ENCODE results near the gene RPGRIP1L. TPM values are rescaled to one million over a fixed set of nuclear protein-coding genes. Genes with fewer than 3 reads are reported as not detected.

RPGRIP1L gene
- total and polyA plus RNA-seq, 2 of the 13 experiments (the other 11 are each of a cell fraction or from before 2014, with no cell fraction given), result 5.0 to 13.5 TPM

DNA sequence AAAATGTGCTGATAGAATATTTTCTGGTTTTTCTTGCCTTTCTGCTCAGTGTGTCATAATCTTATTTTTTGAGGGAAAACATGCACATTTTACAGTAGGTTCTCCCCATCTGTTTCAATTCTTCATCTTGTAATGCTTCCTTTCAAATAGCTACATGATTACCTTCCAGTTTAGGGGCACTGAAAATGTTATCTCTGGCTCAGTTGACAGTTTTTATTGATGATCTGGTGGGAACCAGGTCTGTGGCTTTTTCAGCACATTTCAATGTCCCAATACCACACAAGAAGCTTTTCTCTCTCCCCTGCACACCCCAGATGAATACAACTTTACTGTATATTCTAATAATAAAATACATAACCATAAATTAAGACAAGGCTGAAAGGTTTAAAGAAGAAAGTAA is 36.8 kb upstream of the RPGRIP1L start:
- H2AFZ ChIP-seq (ENCODE audit: low read length), result no peak overlapping the region
- CTCF ChIA-PET (ENCODE audit: low intra/inter-chr PET ratio, low total read pairs), result no interaction called here
- no peaks in the 10 kb centered on the region for H4K20me1 ChIP-seq (ENCODE audit: insufficient read depth, low read length)
- POLR2A ChIA-PET, result no interaction called here
- H3K27me3 ChIP-seq (ENCODE audit: control insufficient read depth in 1 of 2, insufficient read depth in 2 of 2, low read length in 2 of 2), result no peaks in the 10 kb centered on the region
- no peak overlapping the region for H3K4me3 ChIP-seq (replicated peaks in 1 of 3; ENCODE audit: insufficient read depth in 1 of 3, low read depth in 2 of 3, low read length in 3 of 3)
- no peak overlapping the region for H3K4me2 ChIP-seq (ENCODE audit: low read depth, low read length)
- DNase-seq (ENCODE audit: low spot score), result no peak
- no peaks in the 10 kb centered on the region for H3K36me3 ChIP-seq (replicated peaks in 1 of 2; ENCODE audit: control insufficient read depth in 1 of 2, insufficient read depth in 2 of 2, low read length in 2 of 2)
- H3K27ac ChIP-seq (ENCODE audit: extremely low read length, insufficient read depth, low read length), result peak overlapping the region; percentile 25
- H3K79me2 ChIP-seq (ENCODE audit: insufficient read depth, low read length), result peaks cover 14% of the 10 kb centered on the region
- no peak overlapping the region; the same call in 1 of the 2 replicates for H3K9ac ChIP-seq (ENCODE audit: insufficient read depth, low read depth, low read length)
- no TSS peak for BruUV-seq (replicated peaks)
- ATAC-seq, result no peak
- H3K4me1 ChIP-seq (ENCODE audit: insufficient read depth, low read length), result peaks cover 41% of the 10 kb centered on the region
- no peak for FAIRE-seq
- H3K9me3 ChIP-seq (ENCODE audit: low read length), result no peaks in the 10 kb centered on the region
- in situ Hi-C loops (cut with HindIII; ENCODE audit: extremely low pct_ligation_motif_present, low pct_unique_long_range_greater_than_20kb), result no loop called here
- intact Hi-C loops (cut with micrococcal nuclease; ENCODE audit: unreplicated experiment), result no loop called here
- TF ChIP-seq, protein P1, sequence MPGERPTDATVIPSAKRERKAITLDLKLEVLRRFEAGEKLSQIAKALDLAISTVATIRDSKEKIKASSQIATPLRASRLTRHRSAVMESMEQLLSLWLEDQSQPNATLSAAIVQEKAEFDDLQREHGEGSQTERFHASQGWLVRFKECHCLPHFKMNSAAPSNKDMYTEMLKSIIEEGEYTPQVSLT (CRISPR knock-in tag; IDR thresholded peaks at IDR 0.05; ENCODE audit: borderline replicate concordance, low read depth), result no peak
- TF ChIP-seq CENPT (CRISPR knock-in tag; IDR thresholded peaks at IDR 0.05; ENCODE audit: low read depth) (no peak), ATM (IDR thresholded peaks at IDR 0.05; ENCODE audit: borderline replicate concordance) (no peak), PCBP2 (optimal IDR thresholded peaks at IDR 0.05; ENCODE audit: low read depth, low read length, poor library complexity, severe bottlenecking) (no peak), PLRG1 (conservative IDR thresholded peaks at IDR 0.05) (no peak), HNF4G (IDR thresholded peaks at IDR 0.05; ENCODE audit: borderline replicate concordance, low read depth, low read length) (no peak), HNF4G (CRISPR knock-in tag; IDR thresholded peaks at IDR 0.05; ENCODE audit: borderline replicate concordance, low read depth) (no peak), RFX3 (CRISPR knock-in tag; IDR thresholded peaks at IDR 0.05) (no peak), ZNF260 (CRISPR knock-in tag; IDR thresholded peaks at IDR 0.05; ENCODE audit: borderline replicate concordance, low read depth) (no peak), ZNF510 (CRISPR knock-in tag; IDR thresholded peaks at IDR 0.05; ENCODE audit: low read depth) (no peak), ZNF431 (CRISPR knock-in tag; IDR thresholded peaks at IDR 0.05; ENCODE audit: borderline replicate concordance, low read depth) (no peak), SP4 (CRISPR knock-in tag; IDR thresholded peaks at IDR 0.05) (no peak), KLF6 (CRISPR knock-in tag; IDR thresholded peaks at IDR 0.05) (no peak)
- TF ChIP-seq, protein P2, sequence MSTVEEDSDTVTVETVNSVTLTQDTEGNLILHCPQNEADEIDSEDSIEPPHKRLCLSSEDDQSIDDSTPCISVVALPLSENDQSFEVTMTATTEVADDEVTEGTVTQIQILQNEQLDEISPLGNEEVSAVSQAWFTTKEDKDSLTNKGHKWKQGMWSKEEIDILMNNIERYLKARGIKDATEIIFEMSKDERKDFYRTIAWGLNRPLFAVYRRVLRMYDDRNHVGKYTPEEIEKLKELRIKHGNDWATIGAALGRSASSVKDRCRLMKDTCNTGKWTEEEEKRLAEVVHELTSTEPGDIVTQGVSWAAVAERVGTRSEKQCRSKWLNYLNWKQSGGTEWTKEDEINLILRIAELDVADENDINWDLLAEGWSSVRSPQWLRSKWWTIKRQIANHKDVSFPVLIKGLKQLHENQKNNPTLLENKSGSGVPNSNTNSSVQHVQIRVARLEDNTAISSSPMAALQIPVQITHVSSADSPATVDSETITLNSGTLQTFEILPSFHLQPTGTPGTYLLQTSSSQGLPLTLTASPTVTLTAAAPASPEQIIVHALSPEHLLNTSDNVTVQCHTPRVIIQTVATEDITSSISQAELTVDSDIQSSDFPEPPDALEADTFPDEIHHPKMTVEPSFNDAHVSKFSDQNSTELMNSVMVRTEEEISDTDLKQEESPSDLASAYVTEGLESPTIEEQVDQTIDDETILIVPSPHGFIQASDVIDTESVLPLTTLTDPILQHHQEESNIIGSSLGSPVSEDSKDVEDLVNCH (CRISPR knock-in tag; IDR thresholded peaks at IDR 0.05), result no peak
- TF ChIP-seq, protein P3, sequence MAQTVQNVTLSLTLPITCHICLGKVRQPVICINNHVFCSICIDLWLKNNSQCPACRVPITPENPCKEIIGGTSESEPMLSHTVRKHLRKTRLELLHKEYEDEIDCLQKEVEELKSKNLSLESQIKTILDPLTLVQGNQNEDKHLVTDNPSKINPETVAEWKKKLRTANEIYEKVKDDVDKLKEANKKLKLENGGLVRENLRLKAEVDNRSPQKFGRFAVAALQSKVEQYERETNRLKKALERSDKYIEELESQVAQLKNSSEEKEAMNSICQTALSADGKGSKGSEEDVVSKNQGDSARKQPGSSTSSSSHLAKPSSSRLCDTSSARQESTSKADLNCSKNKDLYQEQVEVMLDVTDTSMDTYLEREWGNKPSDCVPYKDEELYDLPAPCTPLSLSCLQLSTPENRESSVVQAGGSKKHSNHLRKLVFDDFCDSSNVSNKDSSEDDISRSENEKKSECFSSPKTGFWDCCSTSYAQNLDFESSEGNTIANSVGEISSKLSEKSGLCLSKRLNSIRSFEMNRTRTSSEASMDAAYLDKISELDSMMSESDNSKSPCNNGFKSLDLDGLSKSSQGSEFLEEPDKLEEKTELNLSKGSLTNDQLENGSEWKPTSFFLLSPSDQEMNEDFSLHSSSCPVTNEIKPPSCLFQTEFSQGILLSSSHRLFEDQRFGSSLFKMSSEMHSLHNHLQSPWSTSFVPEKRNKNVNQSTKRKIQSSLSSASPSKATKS (CRISPR knock-in tag; IDR thresholded peaks at IDR 0.05), result no peak
- TF ChIP-seq, protein P4, sequence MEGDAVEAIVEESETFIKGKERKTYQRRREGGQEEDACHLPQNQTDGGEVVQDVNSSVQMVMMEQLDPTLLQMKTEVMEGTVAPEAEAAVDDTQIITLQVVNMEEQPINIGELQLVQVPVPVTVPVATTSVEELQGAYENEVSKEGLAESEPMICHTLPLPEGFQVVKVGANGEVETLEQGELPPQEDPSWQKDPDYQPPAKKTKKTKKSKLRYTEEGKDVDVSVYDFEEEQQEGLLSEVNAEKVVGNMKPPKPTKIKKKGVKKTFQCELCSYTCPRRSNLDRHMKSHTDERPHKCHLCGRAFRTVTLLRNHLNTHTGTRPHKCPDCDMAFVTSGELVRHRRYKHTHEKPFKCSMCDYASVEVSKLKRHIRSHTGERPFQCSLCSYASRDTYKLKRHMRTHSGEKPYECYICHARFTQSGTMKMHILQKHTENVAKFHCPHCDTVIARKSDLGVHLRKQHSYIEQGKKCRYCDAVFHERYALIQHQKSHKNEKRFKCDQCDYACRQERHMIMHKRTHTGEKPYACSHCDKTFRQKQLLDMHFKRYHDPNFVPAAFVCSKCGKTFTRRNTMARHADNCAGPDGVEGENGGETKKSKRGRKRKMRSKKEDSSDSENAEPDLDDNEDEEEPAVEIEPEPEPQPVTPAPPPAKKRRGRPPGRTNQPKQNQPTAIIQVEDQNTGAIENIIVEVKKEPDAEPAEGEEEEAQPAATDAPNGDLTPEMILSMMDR (CRISPR knock-in tag; IDR thresholded peaks at IDR 0.05), result no peak
- TF ChIP-seq, protein P5, sequence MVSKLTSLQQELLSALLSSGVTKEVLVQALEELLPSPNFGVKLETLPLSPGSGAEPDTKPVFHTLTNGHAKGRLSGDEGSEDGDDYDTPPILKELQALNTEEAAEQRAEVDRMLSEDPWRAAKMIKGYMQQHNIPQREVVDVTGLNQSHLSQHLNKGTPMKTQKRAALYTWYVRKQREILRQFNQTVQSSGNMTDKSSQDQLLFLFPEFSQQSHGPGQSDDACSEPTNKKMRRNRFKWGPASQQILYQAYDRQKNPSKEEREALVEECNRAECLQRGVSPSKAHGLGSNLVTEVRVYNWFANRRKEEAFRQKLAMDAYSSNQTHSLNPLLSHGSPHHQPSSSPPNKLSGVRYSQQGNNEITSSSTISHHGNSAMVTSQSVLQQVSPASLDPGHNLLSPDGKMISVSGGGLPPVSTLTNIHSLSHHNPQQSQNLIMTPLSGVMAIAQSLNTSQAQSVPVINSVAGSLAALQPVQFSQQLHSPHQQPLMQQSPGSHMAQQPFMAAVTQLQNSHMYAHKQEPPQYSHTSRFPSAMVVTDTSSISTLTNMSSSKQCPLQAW (CRISPR knock-in tag; IDR thresholded peaks at IDR 0.05), result no peak
